NT2/D1 (cell line): ENCODE data around the gene LUC7L.
A peak's percentile ranks its signal among the peaks of the same experiment; 100 is the strongest.

ENCODE experiments used
- DNase-seq: peaks from one replicate; pipeline ENCODE4 v3.0.0-alpha.2; 2011; ENCODE audit warnings: low read depth, low spot score
- H3K27me3 ChIP-seq: 2 replicates; pipeline ENCODE4 v1.6.0; 2011; ENCODE audit warnings: mild to moderate bottlenecking; ENCODE audit not compliant: insufficient read length, insufficient read depth
- H3K36me3 ChIP-seq: 2 replicates; pipeline ENCODE4 v1.6.1; 2011; ENCODE audit warnings: mild to moderate bottlenecking, low read length, mixed read lengths; ENCODE audit not compliant: insufficient read depth, insufficient read length
- H3K4me1 ChIP-seq: 2 replicates; pipeline ENCODE4 v1.5.1; 2011; ENCODE audit not compliant: insufficient read depth, insufficient read length
- H3K4me3 ChIP-seq: 2 replicates; pipeline ENCODE4 v1.5.1; 2011; ENCODE audit warnings: low read depth; ENCODE audit not compliant: insufficient read length
- H3K9ac ChIP-seq: 2 replicates; pipeline ENCODE4 v1.6.0; 2011; ENCODE audit warnings: low read depth; ENCODE audit not compliant: insufficient read length
- H3K9me3 ChIP-seq: 2 replicates; pipeline ENCODE4 v1.5.1; 2011; ENCODE audit warnings: mild to moderate bottlenecking, low read length; ENCODE audit not compliant: insufficient read depth
- SUZ12 ChIP-seq: IDR thresholded peaks from 2 replicates; pipeline ENCODE4 v1.6.1; 2011; ENCODE audit not compliant: insufficient read length, insufficient read depth; ENCODE audit errors: extremely low read depth
- YY1 ChIP-seq: IDR thresholded peaks from 2 replicates; pipeline ENCODE4 v1.6.1; 2011; ENCODE audit not compliant: insufficient read length, insufficient read depth
- ZNF274 ChIP-seq: IDR thresholded peaks from 2 replicates; pipeline ENCODE4 v1.6.1; 2011; ENCODE audit warnings: mild to moderate bottlenecking, low read depth, low read length

The LUC7L gene, protein sequence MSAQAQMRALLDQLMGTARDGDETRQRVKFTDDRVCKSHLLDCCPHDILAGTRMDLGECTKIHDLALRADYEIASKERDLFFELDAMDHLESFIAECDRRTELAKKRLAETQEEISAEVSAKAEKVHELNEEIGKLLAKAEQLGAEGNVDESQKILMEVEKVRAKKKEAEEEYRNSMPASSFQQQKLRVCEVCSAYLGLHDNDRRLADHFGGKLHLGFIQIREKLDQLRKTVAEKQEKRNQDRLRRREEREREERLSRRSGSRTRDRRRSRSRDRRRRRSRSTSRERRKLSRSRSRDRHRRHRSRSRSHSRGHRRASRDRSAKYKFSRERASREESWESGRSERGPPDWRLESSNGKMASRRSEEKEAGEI

DNA sequence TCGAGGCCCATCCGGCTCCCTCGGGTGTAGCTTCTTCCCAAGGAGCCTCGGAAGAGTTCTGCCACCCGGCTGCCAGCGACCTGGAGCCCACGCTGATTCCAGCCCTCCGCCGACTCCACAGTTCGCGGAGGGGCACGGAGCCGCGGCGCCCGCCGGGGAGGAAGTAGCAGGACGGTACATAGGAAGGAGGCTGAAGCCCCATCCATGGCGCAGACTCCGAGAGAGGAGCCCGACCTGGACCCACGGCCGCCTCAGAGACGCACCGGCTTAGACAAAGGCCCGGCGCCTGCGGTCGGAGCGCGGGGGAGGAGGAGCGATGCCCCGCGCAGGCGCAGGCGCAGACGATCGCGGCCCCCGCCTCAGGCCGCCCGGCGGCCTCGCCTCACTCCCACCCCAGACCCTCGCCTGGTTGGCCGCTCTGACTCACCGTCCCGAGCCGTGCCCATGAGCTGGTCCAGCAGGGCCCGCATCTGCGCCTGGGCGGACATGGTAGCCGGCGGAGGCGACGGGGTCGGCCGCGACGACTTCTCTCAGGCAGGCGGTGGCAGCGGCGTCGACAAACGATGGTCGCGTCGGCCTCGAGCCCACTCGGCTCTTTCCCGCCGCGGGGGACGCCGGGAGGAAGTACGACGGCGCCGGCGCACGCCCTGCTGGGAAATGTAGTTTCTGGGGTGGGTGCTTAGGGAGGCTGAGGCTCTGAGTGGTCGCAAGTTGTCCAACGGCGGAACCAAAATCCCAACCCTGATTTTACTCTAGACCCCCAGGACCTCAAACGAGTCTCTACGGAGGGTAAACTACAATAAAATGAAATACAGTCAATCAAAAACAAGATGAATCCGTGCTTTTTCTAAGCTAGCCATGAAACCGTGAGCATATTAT is at the start of gene LUC7L:
TSS of gene LUC7L (minus strand) at position 598 of the 879 bp plus-strand sequence. CDS start at position 488, 110 bp downstream.
- DNase-seq, result peak; percentile 83
- TF ChIP-seq YY1, result no peak
- no peak for TF ChIP-seq ZNF274
- TF ChIP-seq SUZ12, result no peak
- H3K36me3 ChIP-seq, result peaks cover 42% of the 10 kb centered on the region

DNA sequence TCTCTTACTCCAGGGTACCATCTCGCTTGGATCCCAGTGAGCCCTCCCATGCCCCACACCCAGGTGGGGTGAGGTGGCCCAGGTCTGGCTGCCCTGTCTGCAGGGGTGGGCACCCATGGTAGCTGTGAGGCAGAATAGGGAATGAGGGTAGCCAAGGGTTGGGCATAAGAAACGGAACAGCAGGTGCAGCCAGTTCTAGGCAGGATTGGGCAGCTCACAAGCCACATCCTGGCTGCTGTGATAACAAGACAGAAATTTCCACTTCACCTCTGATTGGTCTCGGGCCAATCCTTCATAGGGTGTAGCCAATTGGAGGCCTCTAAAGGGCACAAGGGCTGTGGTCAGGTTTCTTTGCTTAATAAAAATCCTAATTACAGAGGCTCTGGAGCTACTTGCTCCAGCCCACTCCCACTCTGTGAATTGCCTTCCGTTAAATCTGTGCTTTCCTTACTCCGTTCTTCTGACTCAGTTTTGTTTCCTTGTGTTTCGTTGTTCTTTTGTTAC is 49.7 kb upstream of the LUC7L start:
- H3K36me3 ChIP-seq, result no peaks in the 10 kb centered on the region
- no peaks in the 10 kb centered on the region for H3K9me3 ChIP-seq
- H3K9ac ChIP-seq, result no peak overlapping the region
- no peak for DNase-seq
- peaks cover 5% of the 10 kb centered on the region for H3K4me1 ChIP-seq
- TF ChIP-seq YY1 (no peak), ZNF274 (no peak), SUZ12 (no peak)
- H3K4me3 ChIP-seq, result no peak overlapping the region
- H3K27me3 ChIP-seq, result peaks cover 58% of the 10 kb centered on the region

More for the DNA sequence above, at the start of gene LUC7L:
- peak within 1 kb of the TSS; percentile 100 for H3K9ac ChIP-seq
- H3K4me3 ChIP-seq, result peak within 1 kb of the TSS; percentile 92
- H3K9me3 ChIP-seq, result no peaks in the 10 kb centered on the region
- H3K4me1 ChIP-seq, result peaks cover 2% of the 10 kb centered on the region
- no peaks in the 10 kb centered on the region for H3K27me3 ChIP-seq

DNA sequence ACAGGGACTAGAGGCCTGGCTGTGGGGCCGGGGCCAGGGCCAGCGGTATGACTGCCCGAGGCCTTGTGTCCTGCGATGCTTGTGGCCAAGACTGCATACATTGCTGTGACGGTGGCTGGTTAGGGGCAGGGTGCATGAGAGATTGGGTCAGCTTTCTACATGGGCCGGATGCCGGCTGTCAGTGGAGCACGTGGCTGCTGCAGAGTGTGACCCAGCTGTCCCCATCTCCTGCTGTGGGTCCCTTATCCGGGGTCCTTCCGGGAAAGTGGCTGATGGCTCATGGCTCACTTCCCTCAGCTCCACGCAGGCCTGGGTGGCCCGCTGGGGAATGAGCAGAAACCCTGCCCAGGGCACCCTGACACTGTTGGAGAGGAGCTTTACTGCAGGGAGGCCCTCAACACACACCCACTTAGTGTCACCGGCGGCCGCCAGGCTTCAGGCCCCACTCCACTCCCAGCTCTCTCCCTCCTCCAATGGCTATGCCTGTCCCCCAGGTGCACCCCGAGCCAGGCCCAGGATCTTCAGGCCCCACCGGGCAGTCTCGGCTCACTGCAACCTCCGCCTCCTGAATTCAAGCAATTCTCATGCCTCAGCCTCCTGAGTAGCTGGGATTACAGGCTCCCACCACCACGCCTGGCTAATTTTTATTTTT is 47.3 kb upstream of the LUC7L start:
- no peak for DNase-seq
- Histone ChIP-seq H3K4me3 (no peak overlapping the region), H3K4me1 (peaks cover 8% of the 10 kb centered on the region), H3K9ac (no peak overlapping the region), H3K27me3 (peaks cover 53% of the 10 kb centered on the region), H3K36me3 (no peaks in the 10 kb centered on the region), H3K9me3 (no peaks in the 10 kb centered on the region)
- TF ChIP-seq SUZ12 (no peak), YY1 (no peak), ZNF274 (no peak)

DNA sequence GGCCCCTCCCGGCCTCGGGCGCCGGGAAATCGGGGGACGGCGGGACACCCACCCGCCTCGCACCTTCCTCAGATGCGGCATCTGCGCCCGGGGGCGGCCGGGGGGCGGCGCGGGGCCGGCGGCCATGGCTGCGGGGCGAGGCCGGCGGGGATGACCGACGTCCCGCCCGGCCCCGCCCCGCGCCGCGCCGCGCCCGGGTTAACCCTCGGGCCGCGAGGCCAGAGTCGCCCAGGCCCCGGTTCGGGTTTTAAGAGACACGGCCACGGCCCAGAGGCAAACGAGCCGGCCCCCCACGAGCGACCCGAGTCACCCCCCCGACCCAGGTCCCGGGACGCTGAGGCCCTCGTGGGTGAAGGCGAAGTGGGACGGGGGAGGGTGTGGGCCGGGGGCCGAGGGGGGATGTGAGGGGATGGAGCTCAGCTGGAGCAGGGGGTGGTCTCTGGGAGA is 46.6 kb upstream of the LUC7L start, which contains the start of gene RGS11:
TSS of gene RGS11 (minus strand) at position 159 of the 447 bp plus-strand sequence. CDS start at position 126, 33 bp downstream.
- H3K9ac ChIP-seq, result peak within 1 kb of the TSS; percentile 58
- H3K36me3 ChIP-seq, result no peaks in the 10 kb centered on the region
- H3K4me3 ChIP-seq, result peak within 1 kb of the TSS; percentile 48
- TF ChIP-seq YY1 (no peak), ZNF274 (no peak), SUZ12 (no peak)
- peaks cover 46% of the 10 kb centered on the region for H3K27me3 ChIP-seq
- DNase-seq, result no peak
- H3K9me3 ChIP-seq, result no peaks in the 10 kb centered on the region
- H3K4me1 ChIP-seq, result peaks cover 10% of the 10 kb centered on the region

DNA sequence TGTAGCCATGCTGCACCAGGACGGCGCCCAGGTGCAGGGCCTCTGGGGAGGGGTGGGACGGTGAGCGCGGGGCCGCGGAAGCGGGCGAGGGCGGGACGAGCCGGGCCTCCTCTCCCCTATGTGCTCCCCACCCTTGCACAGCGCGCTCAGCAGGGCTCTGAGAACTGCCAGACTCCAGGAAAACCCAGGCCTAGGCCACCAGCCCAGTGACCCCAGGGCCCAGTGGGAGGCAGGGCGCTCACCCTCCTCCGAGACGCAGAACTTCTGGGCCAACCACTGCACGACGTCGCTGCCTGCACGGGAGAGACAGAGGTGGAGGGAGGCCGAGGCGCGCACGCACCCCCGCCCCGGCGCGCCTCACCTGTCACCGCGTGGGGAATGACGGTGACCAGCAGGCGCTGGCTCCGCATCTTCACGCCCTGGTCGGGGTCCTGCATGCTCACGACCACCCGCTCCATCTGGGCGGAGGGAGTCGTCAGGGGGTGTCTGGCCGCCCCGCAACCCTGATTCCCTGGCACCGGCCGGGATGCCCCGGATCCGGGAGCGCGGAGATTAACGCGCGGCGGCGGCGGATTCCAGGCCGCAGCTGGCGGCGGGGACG is 45.9 kb upstream of the LUC7L start:
- H3K9me3 ChIP-seq, result no peaks in the 10 kb centered on the region
- peak overlapping the region; percentile 58 for H3K9ac ChIP-seq
- H3K27me3 ChIP-seq, result peaks cover 42% of the 10 kb centered on the region
- no peak for DNase-seq
- H3K4me3 ChIP-seq, result peak overlapping the region; percentile 48
- TF ChIP-seq SUZ12 (peak; percentile 79), ZNF274 (no peak)
- peaks cover 10% of the 10 kb centered on the region for H3K4me1 ChIP-seq
- H3K36me3 ChIP-seq, result no peaks in the 10 kb centered on the region

DNA sequence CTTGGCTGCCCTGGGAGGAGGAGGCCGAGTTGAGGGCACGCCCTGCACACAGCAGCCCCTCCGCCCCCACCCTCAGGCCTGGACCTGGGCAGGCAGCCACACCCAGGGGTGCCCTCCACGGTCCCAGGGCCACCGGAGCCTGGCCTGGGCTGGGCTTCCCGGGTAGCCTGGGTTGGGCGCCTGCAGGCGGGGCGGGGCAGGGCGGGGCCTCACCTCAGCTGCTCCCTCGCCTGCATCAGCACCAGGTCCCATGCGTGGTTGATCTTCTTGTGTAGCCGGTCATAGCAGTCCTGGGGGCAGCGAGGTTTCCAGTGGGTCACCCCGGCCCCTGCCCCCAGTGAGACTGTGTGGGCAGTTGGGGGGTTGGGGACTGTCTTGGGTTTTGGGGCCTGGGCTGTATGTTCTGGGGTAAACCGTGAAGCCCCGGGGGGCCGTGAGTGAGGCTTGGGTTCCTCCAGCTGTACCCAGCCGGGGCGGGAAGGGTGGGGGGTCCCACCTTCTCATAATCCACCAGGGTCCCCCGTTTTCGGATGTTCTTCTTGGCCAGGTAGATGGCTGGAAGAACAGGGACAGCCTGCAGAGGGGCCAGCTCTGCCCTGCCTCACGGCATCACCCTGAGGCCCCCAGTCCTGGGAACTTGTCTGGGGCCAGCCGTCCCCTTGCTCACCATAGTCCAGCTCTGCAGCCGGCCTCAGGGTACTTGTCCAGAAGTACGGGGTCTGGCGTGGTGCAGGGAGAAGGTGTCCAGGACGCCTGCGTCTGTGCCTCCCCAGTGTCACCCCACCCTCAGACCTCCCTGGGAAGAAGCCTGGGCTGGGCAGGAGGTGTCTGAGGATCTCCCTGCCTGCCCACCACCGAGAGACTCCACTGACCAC is 44.5 kb upstream of the LUC7L start:
- H3K9ac ChIP-seq, result peak overlapping the region; percentile 8
- no peak for TF ChIP-seq YY1
- TF ChIP-seq ZNF274, result no peak
- TF ChIP-seq SUZ12, result no peak
- no peaks in the 10 kb centered on the region for H3K9me3 ChIP-seq
- no peaks in the 10 kb centered on the region for H3K36me3 ChIP-seq
- H3K27me3 ChIP-seq, result peaks cover 28% of the 10 kb centered on the region
- H3K4me3 ChIP-seq, result no peak overlapping the region
- peaks cover 12% of the 10 kb centered on the region for H3K4me1 ChIP-seq
- DNase-seq, result no peak
